ENCODE measurements around the gene SCP2.

GRCh38 chr1:52915855-52916220 is 11.2 kb upstream of the SCP2 start:
- TF ChIP-seq CTCF (conservative IDR thresholded peaks at IDR 0.05; ENCODE audit: low read length): no peak
- TF ChIP-seq EZH2phosphoT487 (IDR thresholded peaks at IDR 0.05; ENCODE audit: borderline replicate concordance): no peak

Measured in Loucy (cell line).